RPMI8226 (cell line): ENCODE results near the gene ZNF138.
"Not testable (repeated sequence)": the region's sequence is repeated elsewhere in the genome, so short reads cannot be mapped to it uniquely, and the experiment has no call there.

Experiments used
- DNase-seq: peaks from one replicate; pipeline ENCODE4 v3.0.0-alpha.2; 2015

ZNF138 gene

DNA sequence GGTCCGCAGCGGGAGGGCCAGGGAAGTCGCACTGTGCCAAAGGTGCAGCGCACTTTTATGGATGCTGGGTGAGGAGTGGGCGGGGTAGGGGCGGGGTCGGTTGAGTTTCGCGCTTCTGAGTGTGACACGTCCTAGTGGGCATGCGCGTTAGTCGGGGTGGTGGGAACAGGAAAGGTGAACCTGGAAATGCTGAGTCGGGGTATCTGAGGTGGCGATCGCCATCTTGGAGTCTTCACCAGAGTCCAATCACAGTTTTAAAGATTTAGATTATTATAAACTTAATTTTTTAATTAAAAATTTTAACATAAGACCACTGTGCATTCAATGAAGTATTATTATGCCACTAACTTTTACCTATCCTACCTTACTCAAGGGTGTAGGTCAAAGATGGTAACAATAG lies 45.7 kb downstream of the ZNF138 start:
- no peak for DNase-seq

DNA sequence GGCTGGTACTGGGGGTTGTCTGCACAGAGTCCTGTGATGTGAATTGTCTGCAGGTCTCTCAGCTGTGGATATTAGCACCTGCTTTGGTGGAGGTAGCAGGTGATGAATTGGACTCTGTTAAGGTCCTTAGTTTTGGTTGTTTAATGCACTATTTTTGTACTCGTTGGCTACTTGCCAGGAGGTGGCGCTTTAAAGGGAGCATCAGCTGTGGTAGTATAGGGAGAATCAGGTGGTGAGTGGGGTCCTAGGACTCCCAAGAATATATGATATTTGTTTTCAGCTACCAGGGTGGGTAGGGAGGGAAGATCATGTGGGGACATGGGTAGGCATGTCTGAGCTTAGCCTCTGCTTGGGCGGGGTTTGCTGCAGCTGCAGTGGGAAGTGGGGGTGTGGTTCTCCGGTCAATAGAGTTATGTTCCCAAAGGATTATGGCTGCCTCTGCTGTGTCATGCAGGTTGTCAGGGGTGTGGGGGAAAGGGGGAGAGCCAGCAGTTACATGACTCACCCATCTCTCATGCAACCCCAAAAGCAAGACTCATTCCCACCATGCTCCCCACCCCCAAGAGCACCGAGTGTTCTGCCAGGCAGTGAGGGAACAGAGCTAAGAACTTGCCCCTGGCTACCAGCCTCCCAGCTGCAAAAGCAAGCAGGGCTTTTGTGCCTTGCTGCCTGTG lies 55.2 kb downstream of the ZNF138 start:
- DNase-seq = peak; percentile 25

DNA sequence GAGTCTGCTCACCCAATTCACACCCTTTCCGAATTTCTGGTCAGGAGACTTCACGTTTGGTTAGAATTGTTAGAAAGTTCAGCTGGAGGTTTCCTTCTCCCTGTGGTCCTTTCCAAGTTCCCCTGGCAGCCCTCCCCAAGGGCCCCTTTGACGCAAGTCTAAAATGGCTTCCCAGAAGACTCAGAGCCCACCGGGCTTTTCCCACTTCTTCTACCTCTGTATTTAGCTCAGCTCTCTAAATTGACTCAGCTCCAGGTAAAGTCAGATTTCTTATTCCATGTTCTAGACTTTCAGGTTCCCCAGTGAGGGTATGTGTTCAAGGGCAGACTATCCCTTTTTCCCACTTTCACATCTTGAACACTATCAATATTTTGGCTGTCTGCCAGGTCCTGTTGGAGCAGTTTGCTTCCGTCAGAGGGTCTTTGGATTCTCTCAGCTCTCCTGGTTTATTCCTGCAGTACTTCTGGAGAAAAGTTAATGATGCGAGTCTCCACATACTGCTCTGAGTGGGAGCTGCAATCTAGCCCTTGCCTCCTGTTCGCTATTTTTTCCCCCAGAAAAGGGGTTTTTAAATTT lies 55.8 kb downstream of the ZNF138 start:
- no peak for DNase-seq

DNA sequence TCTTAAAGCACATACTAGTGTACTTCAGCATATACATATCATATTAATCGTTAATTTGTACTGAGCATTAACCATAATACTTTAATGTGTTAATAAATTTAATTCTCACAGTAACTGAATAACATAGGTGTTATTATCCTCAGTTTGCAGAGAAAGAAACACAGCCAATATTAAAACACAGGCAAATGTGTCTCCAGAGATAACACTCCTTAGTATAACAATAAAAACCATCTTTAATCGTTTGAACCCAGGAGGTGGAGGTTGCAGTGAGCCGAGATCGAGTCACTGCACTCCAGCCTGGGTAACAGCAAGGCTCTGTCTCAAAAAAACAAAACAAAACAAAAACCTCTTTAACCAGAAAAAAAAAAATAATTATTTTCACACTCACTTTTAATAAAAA lies 59.5 kb downstream of the ZNF138 start:
- no peak for DNase-seq

DNA sequence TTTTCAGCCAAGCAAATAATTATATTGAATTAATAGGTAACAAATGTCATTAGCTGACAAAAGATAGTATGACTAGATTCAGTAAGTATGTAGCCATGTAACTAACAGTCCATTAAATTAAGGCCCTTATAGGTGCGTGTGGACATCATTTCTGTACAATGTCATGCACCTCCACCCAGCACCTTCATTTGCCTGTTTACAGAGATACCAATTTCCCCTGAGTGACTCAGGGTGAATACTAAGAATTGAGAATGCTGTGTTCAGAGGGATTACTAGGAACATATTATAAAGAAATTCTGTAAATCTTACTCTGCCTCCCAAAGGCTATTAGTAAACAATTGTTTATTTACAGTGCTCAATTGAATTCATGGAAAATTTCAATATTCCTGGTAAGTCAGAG lies 60.7 kb downstream of the ZNF138 start:
- no peak for DNase-seq

DNA sequence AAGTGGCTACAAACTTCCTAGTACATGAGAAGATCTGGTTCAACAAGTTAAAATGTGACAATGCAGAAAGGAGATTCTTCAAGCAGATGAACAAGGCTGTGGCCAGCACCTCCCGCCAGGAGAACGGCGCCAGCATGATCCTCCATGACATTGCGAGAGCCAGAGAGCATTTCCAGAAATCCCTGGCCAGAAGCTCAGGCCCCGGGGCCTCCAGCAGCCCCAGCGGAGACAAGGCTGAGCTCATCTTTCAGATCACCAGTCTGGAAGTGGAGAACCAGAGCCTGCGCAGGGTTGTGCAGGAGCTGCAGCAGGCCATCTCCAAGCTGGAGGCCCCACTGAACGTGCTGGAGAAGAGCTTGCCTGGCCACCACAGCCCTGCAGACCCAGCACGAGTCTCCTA lies 68.8 kb downstream of the ZNF138 start:
- no peak for DNase-seq

DNA sequence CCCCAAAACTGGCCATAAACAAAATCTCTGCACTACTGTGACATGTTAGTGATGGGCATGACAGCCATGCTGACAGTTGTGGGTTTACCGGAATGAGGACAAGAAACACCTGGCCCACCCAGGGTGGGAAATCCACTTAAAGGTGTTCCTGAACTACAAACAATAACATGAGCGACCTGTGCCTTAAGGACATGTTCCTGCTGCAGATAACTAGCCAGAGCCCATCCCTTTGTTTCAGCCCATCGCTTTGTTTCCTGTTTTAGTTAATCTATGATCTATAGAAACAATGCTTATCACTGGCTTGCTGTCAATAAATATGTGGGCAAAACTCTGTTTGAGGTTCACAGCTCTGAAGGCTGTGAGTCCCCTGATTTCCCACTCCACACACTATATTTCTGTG lies 69.3 kb downstream of the ZNF138 start:
- DNase-seq = not testable (repeated sequence)

DNA sequence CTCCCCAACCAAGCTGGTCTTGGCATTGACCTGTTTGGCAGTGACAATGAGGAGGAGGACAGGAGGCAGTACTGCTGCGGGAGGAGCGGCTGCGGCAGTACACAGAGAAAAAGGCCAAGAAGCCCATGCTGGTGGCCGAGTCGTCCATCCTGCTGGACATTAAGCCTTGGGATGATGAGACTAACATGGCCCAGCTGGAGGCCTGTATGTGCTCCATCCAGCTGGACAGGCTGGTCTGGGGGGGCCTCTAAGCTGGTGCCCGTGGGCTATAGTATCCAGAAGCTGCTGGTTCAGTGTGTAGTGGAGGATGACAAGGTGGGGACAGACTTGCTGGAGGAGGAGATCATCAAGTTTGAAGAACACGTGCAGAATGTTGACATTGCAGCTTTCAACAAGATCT lies 69.7 kb downstream of the ZNF138 start:
- no peak for DNase-seq

DNA sequence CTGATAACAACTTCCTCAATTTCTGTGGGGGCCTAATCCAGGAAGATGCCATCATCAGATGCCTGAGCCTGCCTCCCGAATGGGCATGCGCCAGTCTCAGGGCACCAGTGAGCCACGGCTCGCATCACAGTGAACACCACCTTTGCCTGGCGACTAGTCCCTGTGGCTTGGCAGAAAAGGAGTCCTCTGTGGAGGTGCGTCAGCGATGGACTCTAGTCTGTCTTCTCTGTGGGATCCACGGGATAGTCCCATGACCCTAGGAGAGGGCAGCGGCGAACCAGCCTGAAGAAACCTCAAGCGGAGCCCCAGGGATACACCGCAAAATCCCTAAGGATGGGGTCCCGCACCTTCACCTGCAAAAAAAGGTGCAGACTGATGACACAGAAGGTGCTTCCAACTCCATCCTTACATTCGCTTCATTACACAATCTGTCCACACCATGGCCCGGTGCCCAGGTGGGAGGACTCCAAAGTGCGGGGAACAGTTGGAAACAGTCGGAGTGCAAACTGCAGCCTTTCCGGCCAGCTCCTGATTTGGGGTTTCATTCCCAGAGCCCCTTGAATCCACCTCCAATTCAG lies 73.7 kb downstream of the ZNF138 start:
- no peak for DNase-seq

DNA sequence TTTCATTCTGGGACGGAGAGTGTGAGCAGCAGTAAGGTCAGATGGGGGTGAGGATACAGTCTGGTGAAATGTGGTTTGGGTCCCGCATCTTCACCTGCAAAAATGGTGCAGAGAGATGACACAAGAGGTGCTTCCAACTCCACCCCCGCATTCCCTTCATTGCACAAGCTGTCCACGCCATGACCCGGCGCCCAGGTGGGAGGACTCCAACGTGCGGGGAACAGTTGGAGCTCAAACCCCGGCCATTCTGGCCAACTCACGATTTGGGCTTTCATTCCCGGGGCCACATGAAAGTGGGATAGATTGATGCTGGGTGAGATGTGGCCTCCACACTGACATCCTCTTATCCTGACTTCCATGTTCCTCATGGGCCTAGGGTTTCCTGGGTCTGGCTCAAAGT lies 74.3 kb downstream of the ZNF138 start:
- no peak for DNase-seq

DNA sequence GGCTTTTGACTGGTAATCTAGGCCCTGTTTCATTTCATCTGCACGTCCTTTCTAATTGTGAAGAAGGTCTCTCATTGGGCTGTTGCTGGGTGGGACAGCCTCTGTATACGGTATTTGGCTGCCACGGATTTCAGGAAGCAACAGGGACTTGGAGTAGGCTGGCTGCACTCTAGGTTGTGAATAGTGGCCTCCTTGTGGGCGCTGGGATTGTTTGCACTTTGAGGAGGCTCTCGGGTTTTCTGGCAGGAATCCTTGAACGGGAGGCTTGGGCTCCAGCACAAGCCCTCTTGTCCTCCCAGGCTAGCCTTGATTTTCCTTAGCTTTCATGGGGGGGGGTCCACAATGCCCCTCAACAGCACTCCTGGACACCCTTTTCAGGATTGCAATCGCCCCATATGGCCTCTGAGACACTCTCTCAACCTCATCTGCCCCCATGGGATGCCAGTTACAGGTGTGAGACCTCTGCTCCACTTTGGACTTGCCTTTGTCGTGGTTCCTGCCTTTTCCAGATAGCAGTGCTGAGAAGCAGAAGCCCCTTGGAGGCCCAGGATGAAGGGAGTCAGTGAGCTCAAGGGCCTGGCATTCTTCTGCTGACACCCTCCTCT lies 75.0 kb downstream of the ZNF138 start:
- no peak for DNase-seq

DNA sequence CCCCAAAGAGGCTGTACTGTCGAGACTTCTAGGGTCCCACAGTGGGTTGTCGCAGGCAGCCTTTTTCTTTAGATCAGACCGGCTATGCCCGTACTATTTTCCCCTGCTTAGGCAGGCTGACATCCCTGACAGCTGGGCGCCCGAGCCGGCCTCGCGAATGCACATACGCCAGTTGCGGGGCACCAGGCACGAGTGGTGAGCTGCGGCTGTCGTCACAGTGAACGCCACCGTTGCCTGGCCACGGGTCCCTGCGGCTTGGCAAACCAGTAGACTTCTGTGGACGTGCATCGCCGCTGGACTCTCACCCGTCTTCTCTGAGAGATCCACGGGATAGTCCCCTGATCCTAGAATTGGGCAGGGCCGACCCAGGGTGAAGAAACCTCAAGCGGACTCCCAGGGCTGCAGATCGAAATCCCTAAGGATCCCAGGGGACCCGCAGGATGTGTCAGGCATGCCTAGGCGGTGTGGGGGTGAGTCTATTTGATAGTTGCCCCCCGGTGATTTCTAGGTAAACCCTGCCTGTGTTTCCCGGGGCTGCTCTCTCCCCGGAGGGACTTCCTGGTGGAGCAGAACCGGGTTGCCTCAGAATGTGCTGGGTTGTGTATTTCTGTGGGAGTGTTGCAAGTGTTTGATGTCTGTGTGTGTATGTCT lies 75.8 kb downstream of the ZNF138 start:
- DNase-seq = no peak

DNA sequence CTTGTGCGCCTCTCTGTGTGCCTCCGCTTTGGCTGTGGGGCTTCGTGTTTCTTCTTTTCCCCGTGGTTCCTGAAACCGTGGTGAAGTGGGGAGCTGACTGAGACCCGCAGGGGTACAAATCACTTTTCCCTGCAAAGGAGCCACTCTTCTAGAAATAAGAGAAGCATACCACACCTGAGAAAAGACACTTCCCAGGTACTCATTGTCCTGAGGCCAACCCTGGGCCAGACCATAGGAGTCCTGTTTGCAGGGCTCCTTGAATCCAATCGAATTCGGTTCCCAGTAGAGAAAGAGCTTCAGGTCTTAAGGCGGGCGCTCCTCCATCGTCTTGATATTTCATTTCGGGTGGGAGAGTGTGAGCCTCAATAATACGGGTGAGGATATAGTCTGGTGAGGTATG lies 76.4 kb downstream of the ZNF138 start:
- DNase-seq = no peak

DNA sequence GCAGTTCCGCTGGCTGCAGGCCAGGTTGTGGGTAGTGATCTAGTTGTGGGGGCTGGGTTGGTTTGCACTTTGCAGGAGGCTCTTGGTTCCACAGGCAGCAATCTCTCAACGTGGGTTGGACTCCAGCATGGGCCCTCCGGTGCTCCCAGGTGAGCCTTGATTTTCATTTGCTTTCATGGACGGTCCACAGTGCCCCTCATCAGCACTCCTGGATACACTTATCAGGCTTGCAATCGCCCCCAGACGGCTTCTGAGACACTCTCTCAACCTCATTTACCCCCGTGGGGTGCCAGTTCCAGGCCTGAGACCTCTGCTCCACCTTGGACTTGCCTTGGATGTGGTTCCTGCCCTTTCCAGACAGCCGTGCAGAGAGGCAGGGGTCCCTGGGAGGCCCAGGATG lies 77.5 kb downstream of the ZNF138 start:
- DNase-seq = no peak

DNA sequence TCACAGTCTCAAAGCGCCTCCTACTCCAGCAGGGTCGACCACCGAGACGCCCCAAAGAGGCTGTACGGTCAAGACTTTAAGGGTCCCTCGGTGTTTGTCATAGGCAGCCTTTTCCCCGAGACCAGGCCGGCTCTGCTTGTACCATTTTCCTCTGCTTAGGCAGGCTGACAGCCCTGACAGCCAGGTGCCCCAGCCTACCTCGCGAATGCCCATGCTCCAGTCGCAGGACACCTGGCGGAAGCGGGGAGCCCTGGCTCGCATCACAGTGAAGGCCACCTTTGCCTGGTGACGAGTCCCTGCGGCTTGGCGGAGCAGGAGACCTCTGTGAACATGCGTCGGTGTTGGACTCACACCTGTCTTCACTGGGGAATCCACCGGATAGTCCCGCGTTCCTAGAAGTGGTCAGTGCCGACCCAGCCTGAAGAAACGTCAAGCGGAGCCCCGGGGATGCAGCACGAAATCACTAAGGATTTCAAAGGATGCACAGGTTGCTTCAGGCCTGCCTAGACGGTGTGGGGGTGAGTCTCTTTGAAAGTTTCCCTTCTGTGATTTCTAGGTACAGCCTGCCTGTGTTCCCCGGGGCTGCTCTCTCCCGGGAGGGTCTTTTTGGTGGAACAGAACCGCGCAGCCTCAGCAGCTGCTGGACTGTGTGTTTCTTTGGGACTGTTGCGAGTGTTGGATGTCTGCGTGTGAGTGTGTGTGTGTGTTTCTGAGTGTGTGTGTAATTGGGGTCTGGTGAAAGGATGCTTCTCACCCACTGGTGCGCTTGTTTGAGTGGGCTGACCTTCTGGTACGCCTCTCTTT lies 78.3 kb downstream of the ZNF138 start:
- peak; percentile 39 for DNase-seq

DNA sequence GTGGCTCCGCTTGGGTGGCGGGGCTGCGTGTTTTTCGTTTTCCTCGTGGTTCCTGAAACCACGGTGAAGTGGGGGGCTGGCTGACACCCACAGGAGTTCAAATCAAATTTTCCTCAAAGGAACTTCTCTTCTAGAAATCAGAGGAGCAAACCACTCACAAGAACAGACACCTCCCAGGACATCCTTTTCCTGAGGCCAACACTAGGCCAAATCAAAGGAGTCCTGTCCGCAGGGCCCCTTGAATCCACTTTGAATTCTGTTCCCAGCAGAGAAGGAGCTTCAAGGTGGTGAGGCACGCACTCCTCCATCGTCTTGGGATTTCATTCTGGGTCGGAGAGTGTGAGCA lies 78.9 kb downstream of the ZNF138 start:
- DNase-seq = no peak

DNA sequence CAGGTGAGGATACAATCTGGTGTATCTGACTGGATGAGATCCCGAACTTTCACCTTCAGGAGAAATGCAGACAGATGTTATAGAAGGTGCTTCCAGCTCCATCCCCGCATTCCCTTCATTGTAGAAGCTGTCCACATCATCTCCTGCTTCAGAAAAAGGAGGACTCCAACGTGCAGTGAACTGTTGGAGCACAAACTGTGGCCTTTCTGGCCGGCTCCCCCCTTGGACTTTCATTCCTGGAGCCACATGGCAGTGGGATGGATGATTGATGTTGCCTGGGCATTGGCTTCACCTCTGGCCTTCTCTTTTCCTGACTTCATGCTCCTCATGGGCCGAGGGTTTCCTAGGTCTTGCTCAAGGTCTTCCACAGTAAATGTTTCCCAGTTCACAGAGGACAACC lies 79.3 kb downstream of the ZNF138 start:
- DNase-seq = no peak

DNA sequence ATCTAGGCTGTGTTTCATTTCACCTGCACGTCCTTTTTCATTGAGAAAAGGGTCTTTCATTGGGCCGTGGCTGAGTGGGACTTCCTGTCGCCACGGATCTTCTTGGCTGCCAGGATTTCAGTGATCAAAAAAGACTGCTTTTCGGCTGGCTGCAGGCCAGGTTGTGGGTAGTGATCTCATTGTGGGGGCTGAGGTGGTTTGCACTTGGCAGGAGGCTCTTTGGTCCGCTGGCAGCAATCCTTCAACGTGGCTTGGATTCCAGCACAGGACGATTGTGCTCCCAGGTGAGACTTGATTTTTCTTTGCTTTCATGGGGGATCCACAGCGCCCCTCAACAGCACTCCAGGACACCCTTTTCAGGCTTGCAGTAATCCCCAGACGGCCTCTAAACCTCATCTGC lies 79.9 kb downstream of the ZNF138 start:
- peak; percentile 62 for DNase-seq

DNA sequence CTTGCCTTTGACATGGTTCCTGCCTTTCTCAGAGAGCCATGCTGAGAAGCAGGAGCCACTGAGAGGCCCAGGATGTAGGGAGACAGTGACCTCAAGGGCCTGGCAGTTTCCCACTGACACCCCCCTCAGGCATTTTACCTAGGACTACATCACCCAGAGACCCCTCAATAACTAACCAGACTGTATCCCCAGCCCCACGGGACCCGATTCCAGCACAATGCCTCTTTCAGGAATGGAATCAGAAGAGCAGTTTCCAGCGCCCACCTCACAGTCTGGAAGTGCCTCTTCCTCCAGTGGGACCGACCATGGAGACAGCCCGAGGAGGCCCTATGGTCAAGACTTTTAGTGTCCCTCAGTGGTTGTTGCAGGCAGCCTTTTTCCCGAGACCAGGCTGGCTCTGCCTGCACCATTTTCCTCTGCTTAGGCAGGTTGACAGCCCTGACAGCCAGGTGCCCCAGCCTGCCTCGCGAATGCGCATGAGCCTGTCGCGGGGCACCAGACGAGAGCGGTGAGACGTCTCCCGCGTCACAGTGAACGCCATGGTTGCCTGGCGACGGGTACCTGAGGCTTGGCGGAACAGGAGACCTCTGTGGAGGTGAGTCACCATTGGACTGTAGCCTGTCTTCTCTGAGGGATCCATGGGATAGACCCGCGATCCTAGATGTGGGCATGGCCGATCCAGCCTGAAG lies 80.5 kb downstream of the ZNF138 start:
- no peak for DNase-seq

DNA sequence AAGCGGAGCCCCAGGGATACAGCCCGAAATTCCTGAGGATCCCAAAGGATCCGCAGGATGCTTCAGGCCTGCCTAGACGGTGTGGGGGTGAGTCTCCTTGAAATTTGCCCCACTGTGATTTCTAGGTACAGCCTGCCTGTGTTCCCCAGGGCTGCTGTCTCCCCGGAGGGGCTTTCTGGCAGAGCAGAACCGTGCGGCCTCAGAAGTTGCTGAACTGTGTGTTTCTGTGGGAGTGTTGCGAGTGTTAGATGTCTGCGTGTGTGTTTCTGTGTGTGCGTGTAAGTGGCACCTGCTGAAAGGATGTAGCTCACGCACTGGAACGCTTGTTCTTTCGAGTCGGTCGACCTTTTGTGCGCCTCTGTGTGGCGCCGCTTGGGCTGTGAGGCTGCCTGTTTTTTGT lies 81.0 kb downstream of the ZNF138 start:
- DNase-seq = no peak

DNA sequence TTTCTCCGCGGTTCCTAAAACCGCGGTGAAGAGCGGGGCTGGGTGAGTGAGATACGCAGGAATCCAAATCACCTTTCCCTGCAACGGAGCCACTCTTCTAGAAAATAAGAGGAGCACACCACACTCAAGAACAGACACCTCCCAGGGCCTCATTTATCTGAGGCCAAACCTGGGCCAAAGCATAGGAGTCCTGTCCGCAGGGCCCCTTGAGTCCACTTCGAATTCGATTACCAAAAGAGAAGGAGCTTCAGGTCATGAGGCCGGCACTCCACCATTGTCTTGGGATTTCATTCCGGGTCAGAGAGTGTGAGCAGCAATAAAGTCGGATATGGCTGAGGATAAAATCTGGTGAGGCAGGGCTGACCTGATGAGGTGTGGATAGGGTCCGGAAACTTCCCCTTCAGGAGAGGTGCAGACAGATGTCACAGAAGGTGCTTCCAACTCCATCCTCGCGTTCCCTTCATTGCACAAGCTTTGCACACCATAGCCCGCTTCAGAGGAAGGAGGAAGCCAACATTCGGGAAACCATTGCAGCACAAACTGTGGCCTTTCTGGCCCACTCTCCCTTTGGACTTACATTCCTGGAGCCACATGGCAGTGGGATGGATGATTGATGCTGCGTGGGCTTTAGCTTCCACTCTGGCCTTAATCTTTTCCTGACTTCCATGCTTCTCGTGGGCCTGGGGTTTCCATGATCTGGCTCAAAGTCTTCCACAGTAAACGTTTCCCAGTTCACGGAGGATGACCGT lies 81.6 kb downstream of the ZNF138 start:
- DNase-seq = no peak
